GM12874 (cell line): ENCODE data around the gene OR8B3.

Experiments used
- CTCF ChIP-seq: IDR thresholded peaks from 2 replicates; pipeline ENCODE4 v1.5.1; 2011; ENCODE audit warnings: low read depth, mild to moderate bottlenecking, control low read depth, low read length, moderate library complexity; ENCODE audit not compliant: insufficient read depth

OR8B3 gene

GRCh38 chr11:124346311-124346955 lies 52.4 kb downstream of the OR8B3 start:
- TF ChIP-seq CTCF = no peak
